Neuron (in vitro differentiated cells): ENCODE measurements around the gene ZNF408.

Experiments used
- H2AFZ ChIP-seq: one replicate; pipeline ENCODE4 v1.6.1; 2013; ENCODE audit warnings: low read depth, mild to moderate bottlenecking, inconsistent platforms, low read length, moderate library complexity
- H3K27me3 ChIP-seq: one replicate; pipeline ENCODE4 v1.6.1; 2013; ENCODE audit warnings: low read length; ENCODE audit not compliant: insufficient read depth
- H3K36me3 ChIP-seq: one replicate; pipeline ENCODE4 v1.6.1; 2013; ENCODE audit warnings: low read length; ENCODE audit not compliant: insufficient read depth
- H3K4me1 ChIP-seq: one replicate; pipeline ENCODE4 v1.6.1; 2013; ENCODE audit warnings: low read length; ENCODE audit not compliant: insufficient read depth
- H3K4me3 ChIP-seq: 2 replicates; pipeline ENCODE4 v1.5.1; 2013; ENCODE audit warnings: mild to moderate bottlenecking, low read length, moderate library complexity
- H3K9me3 ChIP-seq: one replicate; pipeline ENCODE4 v1.6.1; 2013; ENCODE audit warnings: low read length

The ZNF408 gene

DNA sequence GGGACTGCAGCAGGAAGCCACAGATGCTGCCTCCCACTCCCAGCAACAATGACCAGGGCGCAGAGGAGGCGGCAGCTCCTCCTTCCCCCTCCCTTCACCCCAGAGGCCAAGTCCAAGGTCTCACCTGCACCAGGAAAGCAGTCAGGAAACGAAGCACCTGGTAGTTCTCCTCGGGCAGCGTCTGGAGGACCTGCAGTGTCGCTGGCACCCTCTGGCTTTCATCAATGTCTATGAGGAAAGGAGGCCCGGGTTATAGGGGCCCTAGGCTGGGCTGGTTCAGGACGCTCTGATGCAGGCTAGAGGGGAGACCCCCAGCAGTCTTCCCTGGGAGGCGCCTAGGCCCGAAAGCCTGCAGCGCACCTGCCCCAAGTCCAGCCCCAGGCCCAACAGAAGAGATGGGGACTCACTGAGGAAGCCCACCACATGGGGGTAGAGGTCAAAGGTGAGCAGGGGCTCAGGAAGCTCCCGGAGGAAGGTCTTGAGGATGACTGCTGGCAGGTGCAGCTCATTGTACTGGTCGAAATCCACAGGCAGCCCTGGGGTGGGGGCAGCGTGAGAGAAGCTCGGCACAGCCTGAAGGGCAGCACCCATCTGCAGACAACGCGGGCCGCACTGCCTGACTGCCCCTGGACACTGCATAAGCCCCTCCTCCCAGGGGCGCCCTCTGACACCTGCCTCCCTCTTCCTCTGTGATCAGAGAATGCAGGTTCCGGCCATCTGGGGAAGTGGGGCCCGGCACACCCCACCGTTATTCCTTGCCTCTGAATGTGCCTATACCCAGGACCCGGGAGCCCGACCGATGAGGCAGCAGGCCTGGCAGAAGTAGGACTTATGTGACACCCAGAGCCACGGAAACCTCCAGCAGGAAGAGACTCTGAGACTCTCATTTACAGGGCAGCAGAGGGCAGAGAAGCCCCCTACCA, 21.3 kb upstream of the ZNF408 start:
- Histone ChIP-seq H3K4me3 (no peak overlapping the region), H3K36me3 (peaks cover 37% of the 10 kb centered on the region)

DNA sequence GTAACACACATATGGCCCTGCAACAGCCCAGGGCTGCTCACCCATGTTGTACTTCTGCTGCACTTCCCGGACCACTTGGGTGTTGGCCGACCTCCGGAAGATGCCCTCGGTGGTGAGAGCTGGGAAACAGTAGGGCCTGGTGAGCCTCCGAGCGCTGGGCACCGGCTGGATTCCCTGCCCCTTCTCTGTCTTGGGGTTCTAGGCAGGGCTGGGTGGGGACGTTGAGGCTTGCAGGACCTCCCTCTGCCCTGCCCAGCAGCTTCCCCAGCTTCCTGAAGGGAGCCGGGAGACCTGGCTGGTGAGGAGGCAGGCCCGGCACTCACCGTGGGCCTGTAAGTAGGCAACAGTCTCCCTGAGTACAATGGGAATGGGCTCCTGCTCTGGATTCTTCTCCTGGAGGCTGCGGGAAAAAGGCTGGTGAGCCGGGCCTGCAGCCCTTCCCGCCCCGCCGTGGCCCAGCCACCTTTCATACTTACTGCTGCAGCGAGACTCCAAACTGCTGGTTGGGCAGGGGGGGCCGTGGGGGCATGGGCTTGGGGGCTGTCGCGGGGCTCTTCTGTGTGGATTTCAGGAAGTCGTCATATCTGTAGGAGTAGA, 20.6 kb upstream of the ZNF408 start:
- H3K36me3 ChIP-seq = peaks cover 37% of the 10 kb centered on the region
- no peaks in the 10 kb centered on the region for H3K9me3 ChIP-seq
- no peak overlapping the region for H3K4me3 ChIP-seq
- H3K4me1 ChIP-seq = no peaks in the 10 kb centered on the region
- no peaks in the 10 kb centered on the region for H3K27me3 ChIP-seq
- H2AFZ ChIP-seq = no peak overlapping the region

More for the DNA sequence above, 21.3 kb upstream of the ZNF408 start:
- Histone ChIP-seq H3K4me1 (no peaks in the 10 kb centered on the region), H3K27me3 (no peaks in the 10 kb centered on the region), H3K9me3 (no peaks in the 10 kb centered on the region), H2AFZ (no peak overlapping the region)

DNA sequence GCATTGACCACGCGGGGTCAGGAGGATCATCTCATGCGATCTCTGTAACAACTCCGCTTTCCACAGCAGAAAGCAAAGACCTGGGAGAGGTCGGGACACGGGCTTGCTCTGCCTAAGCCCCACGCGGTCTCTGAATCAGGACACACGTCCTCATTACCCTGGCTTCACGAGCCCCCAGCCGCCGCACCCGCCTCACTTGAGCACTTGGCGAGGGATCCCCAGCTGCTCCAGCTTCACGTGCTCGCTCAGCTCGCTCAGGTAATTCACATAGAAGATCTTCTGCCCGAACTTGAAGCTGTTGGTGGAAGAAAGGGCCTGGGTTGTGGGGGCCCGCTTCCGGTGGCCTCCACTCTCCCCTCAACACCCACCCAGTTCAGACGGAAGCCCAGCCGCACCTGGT, 20.0 kb upstream of the ZNF408 start:
- Histone ChIP-seq H3K27me3 (no peaks in the 10 kb centered on the region), H3K4me3 (no peak overlapping the region), H3K36me3 (peaks cover 40% of the 10 kb centered on the region), H3K9me3 (no peaks in the 10 kb centered on the region), H3K4me1 (no peaks in the 10 kb centered on the region), H2AFZ (no peak overlapping the region)

DNA sequence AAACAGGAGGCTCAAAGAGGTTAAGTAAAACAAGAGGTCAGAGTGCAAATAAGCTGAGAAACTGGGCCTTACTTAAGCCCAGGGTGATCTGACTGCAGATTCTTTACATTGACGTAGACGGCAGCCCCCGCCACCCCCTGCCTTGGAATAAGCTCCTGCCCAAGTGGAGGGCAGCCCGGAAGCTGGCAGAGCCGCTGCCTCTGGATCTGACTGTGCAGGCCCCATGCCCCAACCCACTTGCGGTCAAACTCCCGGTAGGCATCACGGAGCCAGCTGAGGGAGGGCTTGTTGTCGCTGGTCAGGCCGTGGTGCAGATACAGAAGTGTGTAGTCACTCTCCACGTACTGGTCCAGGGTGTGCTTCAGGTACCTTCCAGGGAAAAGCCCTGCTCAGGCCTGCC, 19.0 kb upstream of the ZNF408 start:
- H3K9me3 ChIP-seq = no peaks in the 10 kb centered on the region
- H3K27me3 ChIP-seq = no peaks in the 10 kb centered on the region
- no peak overlapping the region for H3K4me3 ChIP-seq
- H3K36me3 ChIP-seq = peaks cover 45% of the 10 kb centered on the region
- no peaks in the 10 kb centered on the region for H3K4me1 ChIP-seq
- H2AFZ ChIP-seq = no peak overlapping the region

DNA sequence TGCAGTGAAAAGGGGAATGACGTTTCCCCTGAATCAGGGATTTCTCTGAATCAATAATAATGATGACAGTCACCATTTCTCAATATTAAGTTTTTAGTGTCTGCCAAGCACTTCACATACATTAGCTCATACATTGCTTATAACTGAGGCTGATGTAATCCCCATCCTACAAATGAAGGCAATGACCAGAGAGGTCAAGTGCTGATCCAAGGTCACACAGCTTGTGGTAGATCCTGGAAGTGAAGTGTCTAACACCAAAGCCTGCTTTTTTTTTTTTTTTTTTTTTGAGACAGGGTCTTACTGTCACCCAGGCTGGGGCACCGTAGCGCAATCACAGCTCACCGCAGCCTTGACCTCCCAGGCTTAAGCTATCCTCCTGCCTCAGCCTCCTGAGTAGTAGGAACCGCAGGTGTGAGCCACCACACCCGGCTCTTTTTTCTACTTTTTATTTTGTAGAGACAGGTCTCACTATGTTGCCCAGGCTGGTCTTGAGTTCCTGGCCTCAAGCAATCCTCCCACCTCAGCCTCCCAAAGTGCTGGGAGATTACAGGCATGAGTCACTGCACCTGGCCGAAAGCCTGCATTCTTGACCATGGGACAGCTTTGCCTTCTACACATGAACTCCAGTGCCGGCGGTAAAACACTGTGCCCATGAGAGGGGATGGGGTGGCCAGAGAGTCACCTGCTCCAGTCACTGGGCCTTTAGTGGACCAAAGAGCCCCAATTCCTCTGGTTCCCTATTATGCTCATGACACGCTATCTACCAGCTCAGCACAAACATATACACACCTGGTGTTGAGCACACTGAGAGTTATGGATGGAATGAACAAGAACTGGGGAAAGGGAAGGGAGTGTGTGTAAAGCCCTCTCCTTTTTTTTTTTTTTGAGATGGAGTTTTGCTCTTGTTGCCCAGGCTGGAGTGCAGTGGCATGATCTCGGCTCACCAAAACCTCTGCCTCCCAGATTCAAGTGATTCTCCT, 17.8 kb upstream of the ZNF408 start:
- Histone ChIP-seq H3K36me3 (peaks cover 55% of the 10 kb centered on the region), H3K4me3 (no peak overlapping the region), H3K27me3 (no peaks in the 10 kb centered on the region)

DNA sequence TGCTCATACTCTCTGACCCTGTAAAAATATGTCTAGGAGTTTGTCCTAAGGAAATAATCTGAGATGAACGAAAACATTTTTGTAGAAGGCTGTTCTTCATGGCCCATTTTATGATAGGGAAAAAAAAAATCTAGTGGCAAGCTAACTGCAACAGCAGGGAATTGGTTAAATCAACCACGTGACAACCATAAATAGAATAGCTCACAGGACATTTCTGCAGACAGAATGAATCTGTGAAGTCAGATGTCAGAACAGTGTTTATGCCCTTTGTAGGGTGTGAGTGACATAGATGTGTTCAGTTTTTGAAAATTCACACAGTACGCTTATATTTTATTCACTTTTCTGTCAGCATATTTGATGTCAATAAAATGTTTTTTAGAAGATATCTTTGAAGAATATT, 16.5 kb upstream of the ZNF408 start:
- Histone ChIP-seq H3K4me1 (no peaks in the 10 kb centered on the region), H3K4me3 (no peak overlapping the region), H3K36me3 (peaks cover 45% of the 10 kb centered on the region), H3K27me3 (no peaks in the 10 kb centered on the region), H3K9me3 (no peaks in the 10 kb centered on the region), H2AFZ (no peak overlapping the region)

More for the DNA sequence above, 17.8 kb upstream of the ZNF408 start:
- no peak overlapping the region for H2AFZ ChIP-seq
- H3K9me3 ChIP-seq = no peaks in the 10 kb centered on the region
- no peaks in the 10 kb centered on the region for H3K4me1 ChIP-seq

DNA sequence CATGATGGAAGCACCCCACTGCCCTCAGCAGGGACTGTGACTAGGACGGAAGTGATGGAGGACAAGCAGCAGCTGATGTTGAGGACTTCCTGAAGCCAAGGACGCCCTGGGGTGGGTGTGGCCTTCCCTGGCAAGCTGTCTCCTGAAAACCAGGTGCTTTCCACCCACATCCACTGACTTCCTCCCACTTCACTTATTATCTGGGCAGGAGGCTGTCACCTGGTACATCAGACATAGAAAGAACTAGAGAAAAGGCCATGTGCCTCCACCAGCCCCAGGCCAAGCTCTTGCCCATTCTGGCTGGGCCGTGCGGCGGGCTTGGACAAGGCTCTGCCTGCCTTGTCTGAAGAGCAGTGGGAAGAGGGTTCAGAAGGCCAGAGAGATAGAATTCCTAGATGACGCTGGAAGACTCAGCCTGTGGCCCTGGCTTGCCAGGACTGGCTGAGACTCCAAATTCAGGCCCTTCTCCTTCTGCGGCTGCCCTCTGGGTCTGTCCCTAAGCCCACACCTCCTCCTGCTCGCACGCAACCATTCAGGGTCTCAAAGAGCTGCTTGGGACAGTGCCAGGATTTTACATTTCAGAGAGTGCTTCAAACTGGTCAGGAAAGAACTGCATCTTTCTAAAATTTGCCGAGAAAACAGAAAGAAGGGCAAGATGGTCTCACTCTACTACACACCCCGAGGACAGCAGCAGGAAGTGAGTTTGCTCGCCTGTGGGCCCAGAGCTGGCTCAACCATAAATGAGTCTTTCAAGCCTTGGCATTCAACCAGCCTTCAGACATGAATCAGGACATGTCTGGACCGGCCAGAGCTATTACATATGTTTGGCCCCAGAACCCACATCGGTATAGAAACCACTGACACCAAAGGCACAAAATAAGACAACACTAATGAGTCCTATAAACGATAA, 13.7 kb upstream of the ZNF408 start:
- Histone ChIP-seq H2AFZ (no peak overlapping the region), H3K9me3 (no peaks in the 10 kb centered on the region), H3K36me3 (peaks cover 36% of the 10 kb centered on the region), H3K27me3 (no peaks in the 10 kb centered on the region), H3K4me1 (no peaks in the 10 kb centered on the region), H3K4me3 (no peak overlapping the region)

DNA sequence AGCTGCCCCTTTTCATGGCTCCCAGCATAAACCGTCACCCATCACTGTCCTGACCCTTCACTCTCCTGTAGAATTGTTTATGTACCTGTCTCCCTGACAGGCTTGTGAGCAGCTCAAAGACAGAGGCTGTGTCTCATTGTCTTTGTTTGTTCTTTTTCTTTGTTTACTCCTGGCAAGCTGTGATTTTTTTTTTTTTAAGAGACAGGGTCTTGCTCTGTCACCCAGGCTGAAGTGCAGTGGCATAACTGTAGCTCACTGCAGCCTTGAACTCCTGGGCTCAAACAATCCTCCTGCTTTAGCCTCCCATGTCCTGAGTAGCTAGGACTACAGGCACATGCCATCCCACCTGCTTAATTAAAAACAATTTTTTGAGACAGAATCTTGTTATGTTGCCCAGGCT, 10.1 kb upstream of the ZNF408 start:
- H3K36me3 ChIP-seq = peaks cover 52% of the 10 kb centered on the region
- H3K27me3 ChIP-seq = no peaks in the 10 kb centered on the region
- H3K4me3 ChIP-seq = no peak overlapping the region
- no peaks in the 10 kb centered on the region for H3K9me3 ChIP-seq
- no peaks in the 10 kb centered on the region for H3K4me1 ChIP-seq
- no peak overlapping the region for H2AFZ ChIP-seq

DNA sequence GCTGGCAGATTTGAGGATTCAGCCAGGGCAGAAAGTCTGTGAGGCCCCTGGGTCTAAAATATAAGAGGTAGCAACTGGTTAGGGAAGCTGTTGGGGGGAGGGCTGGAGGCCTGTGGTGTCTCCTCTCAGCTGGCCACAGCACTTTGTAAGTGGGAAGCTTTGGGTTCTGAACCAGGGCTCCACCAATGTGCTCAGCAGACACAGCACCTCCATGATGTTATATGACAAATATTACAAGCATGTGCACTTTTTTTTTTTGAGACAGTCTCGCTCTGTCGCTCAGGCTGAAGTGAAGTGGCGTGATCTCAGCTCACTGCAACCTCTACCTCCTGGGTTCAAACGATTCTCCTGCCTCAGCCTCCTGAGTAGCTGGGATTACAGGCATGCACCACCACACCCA, 8.4 kb upstream of the ZNF408 start:
- peaks cover 47% of the 10 kb centered on the region for H3K36me3 ChIP-seq
- H3K27me3 ChIP-seq = no peaks in the 10 kb centered on the region
- H3K4me3 ChIP-seq = no peak overlapping the region
- H3K9me3 ChIP-seq = no peaks in the 10 kb centered on the region
- no peak overlapping the region for H2AFZ ChIP-seq
- H3K4me1 ChIP-seq = peaks cover 6% of the 10 kb centered on the region

DNA sequence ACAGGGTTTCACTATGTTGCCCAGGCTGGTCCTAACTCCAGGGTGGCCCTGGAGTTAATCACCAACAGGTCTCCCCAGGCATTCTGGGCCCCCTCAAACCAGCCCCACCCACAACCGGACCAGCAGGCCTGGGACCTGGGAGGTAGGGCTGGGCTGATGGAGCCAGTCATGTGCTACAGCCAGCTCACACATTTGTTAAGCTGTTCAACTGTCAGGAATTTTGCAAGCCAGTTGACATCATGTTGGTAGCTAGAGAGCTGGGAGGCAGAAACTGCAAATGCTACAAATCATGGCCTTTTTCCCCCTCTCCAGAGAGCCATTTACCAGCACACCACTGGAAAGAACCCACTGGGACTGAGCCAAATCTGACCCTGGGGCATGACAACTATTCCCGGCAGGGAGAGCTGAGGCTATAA, 7.2 kb upstream of the ZNF408 start:
- Histone ChIP-seq H2AFZ (no peak overlapping the region), H3K4me3 (no peak overlapping the region), H3K36me3 (peaks cover 40% of the 10 kb centered on the region), H3K9me3 (no peaks in the 10 kb centered on the region), H3K27me3 (no peaks in the 10 kb centered on the region), H3K4me1 (peaks cover 13% of the 10 kb centered on the region)

DNA sequence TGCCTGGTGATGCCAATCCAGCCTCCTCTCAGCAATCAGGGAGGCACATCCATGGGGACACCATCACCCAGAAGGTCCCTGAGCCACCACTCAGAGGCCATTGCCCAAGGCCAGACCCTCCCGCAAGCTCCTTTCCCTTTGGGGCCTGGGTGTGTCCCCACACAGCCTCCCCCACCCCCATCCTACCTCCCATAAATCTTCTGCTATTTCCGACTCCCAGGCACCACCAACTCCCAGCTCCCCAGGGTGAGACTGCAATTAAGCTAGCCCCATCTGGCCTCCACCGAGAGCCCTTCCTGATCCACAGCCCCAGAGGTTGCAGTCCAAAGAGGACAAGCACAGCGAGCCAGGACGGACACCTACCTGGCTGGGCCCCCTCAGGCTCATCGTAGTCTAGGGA, 6.8 kb upstream of the ZNF408 start:
- Histone ChIP-seq H2AFZ (no peak overlapping the region), H3K36me3 (peaks cover 39% of the 10 kb centered on the region), H3K9me3 (no peaks in the 10 kb centered on the region), H3K4me1 (peaks cover 18% of the 10 kb centered on the region), H3K4me3 (no peak overlapping the region), H3K27me3 (no peaks in the 10 kb centered on the region)

DNA sequence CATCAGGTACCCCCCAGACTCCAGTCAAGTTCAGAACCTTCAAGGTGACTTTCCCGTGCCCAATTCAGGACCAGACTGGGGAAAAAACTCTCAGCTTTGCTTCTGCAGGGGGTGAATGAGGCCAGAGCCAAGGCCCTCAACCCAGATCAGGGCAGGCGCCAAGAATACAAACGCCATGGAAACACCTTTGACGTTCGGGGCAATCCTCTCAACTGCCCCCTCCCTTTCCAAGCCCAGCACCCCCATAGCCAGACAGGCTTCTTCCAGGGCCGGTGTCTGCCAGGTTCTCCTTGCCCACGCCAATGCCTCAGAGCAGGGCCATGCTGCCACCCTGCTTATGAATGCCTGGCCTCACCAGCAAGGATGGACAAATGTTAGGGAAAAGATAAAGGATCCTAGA, 6.2 kb upstream of the ZNF408 start:
- no peak overlapping the region for H3K4me3 ChIP-seq
- no peaks in the 10 kb centered on the region for H3K9me3 ChIP-seq
- no peaks in the 10 kb centered on the region for H3K27me3 ChIP-seq
- H3K36me3 ChIP-seq = peaks cover 38% of the 10 kb centered on the region
- peaks cover 22% of the 10 kb centered on the region for H3K4me1 ChIP-seq
- no peak overlapping the region for H2AFZ ChIP-seq
